SK-N-SH treated with all-trans-retinoic acid at 6 μM for 48 hours (cell line): ENCODE data around the gene TBX18.

Experiments used
- BACH2 ChIP-seq: fragments of 250-450 bp; sonication (Bioruptor Pico); IDR thresholded peaks from 2 replicates; pipeline ENCODE4 v1.9.0; 2021; ENCODE audit warnings: mild to moderate bottlenecking, borderline replicate concordance
- CSRNP3 ChIP-seq: fragments of 250-450 bp; sonication (Bioruptor Pico); IDR thresholded peaks from 2 replicates; pipeline ENCODE4 v1.5.1; 2021; ENCODE audit warnings: mild to moderate bottlenecking, moderate library complexity
- ESRRG ChIP-seq: fragments of 250-450 bp; sonication (Bioruptor Pico); IDR thresholded peaks from 2 replicates; pipeline ENCODE4 v1.6.1; 2021; ENCODE audit warnings: mild to moderate bottlenecking
- RARB ChIP-seq: fragments of 250-450 bp; sonication (Bioruptor Pico); IDR thresholded peaks from 2 replicates; pipeline ENCODE4 v1.8.0; 2021; ENCODE audit warnings: mild to moderate bottlenecking, moderate library complexity
- TOX ChIP-seq: fragments of 250-450 bp; sonication (Bioruptor Pico); IDR thresholded peaks from 2 replicates; pipeline ENCODE4 v1.8.0; 2021; ENCODE audit warnings: mild to moderate bottlenecking, moderate library complexity, borderline replicate concordance
- ZFP30 ChIP-seq: fragments of 450-650 bp; formaldehyde crosslinking; IDR thresholded peaks from 2 replicates; pipeline ENCODE4 v1.5.0; 2022; ENCODE audit warnings: mild to moderate bottlenecking, moderate library complexity

DNA sequence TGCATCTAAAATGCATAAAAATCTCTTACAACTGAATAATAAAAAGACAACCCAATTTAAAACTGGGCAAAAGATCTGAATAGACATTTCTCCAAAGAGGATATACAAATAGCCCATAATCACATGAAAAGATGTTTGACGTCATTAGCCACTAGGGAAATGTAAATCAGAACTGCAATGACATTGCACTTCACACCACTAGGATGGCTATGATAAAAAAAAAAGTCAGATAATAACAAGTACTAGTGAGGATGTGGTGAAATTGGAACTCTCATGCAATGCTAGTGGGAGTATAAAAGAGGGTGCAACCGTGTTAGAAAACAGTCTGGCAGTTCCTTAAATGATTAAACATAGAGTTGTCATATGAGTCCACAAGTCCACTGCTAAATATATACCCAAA, 24.3 kb upstream of the TBX18 start:
- TF ChIP-seq CSRNP3 (no peak), ESRRG (no peak), TOX (no peak), ZFP30 (CRISPR knock-in tag) (no peak), BACH2 (CRISPR knock-in tag) (no peak), RARB (no peak)
